SK-N-SH (cell line): Measurements from ENCODE around the gene SERINC1.

Experiments
- EZH2phosphoT487 ChIP-seq: fragments of 200-600 bp; sonication (generic); IDR thresholded peaks from 2 replicates; pipeline ENCODE4 v1.6.1; 2017; ENCODE audit warnings: low read depth, mixed run types, mild to moderate bottlenecking, antibody characterized with exemption, moderate library complexity, borderline replicate concordance
- FOXM1 ChIP-seq: IDR thresholded peaks from 2 replicates; pipeline ENCODE4 v1.4.0; 2012; ENCODE audit warnings: low read depth, mild to moderate bottlenecking
- JUND ChIP-seq: IDR thresholded peaks from 2 replicates; pipeline ENCODE4 v1.4.0; 2012
- MEF2A ChIP-seq: IDR thresholded peaks from 2 replicates; pipeline ENCODE4 v1.4.0; 2012; ENCODE audit warnings: low read depth, borderline replicate concordance
- RAD21 ChIP-seq: IDR thresholded peaks from 2 replicates; pipeline ENCODE4 v1.6.1; 2012; ENCODE audit warnings: mild to moderate bottlenecking, low read length
- SMC3 ChIP-seq: IDR thresholded peaks from 2 replicates; pipeline ENCODE4 v1.6.1; 2012; ENCODE audit warnings: low read depth, low read length, improper control_type of control experiment
- TEAD4 ChIP-seq: IDR thresholded peaks from 2 replicates; pipeline ENCODE4 v1.4.0; 2012; ENCODE audit warnings: mild to moderate bottlenecking, borderline replicate concordance; ENCODE audit not compliant: insufficient read depth
- TF ChIP-seq, protein P1 (sequence below): IDR thresholded peaks from 2 replicates; pipeline ENCODE4; 2012
- TF ChIP-seq, protein P2 (sequence below): fragments of 150-350 bp; IDR thresholded peaks from 2 replicates; pipeline ENCODE4 v1.6.1; 2017; ENCODE audit warnings: antibody characterized with exemption, low read length, low read depth, borderline replicate concordance
- TF ChIP-seq, protein P3 (sequence below): fragments of 200-600 bp; sonication (generic); IDR thresholded peaks from 2 replicates; pipeline ENCODE4 v1.6.1; 2017; ENCODE audit warnings: antibody characterized with exemption, mild to moderate bottlenecking, moderate library complexity
- TF ChIP-seq, protein P4 (sequence below): IDR thresholded peaks from 2 replicates; pipeline ENCODE4 v1.6.1; 2012; ENCODE audit warnings: mild to moderate bottlenecking, low read depth, low read length, moderate library complexity

DNA sequence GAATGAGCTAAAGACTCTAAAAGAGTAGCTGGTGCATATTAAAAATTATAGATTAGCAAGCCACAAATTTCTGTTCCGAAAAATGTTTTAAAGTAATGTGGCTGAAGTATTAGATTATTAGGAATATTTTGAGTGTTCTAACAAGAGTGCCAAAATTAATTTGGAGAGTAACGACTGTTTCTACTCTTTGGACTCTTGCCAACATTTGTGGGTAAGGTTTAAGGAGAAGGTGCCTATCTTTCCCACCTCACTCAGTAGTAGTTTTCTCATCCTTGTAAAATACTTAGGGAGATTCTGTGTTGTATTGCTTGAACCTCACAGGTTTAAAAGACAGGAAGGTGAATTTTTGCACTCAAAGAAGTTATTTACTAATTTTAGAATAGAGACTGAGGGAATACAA, 67.2 kb downstream of the SERINC1 start:
- TF ChIP-seq, protein P1, sequence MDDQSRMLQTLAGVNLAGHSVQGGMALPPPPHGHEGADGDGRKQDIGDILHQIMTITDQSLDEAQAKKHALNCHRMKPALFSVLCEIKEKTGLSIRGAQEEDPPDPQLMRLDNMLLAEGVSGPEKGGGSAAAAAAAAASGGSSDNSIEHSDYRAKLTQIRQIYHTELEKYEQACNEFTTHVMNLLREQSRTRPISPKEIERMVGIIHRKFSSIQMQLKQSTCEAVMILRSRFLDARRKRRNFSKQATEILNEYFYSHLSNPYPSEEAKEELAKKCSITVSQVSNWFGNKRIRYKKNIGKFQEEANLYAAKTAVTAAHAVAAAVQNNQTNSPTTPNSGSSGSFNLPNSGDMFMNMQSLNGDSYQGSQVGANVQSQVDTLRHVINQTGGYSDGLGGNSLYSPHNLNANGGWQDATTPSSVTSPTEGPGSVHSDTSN: no peak
- TF ChIP-seq FOXM1 (no peak), MEF2A (no peak), SMC3 (no peak), EZH2phosphoT487 (no peak), JUND (no peak), TEAD4 (no peak), RAD21 (no peak)
- TF ChIP-seq, protein P2, sequence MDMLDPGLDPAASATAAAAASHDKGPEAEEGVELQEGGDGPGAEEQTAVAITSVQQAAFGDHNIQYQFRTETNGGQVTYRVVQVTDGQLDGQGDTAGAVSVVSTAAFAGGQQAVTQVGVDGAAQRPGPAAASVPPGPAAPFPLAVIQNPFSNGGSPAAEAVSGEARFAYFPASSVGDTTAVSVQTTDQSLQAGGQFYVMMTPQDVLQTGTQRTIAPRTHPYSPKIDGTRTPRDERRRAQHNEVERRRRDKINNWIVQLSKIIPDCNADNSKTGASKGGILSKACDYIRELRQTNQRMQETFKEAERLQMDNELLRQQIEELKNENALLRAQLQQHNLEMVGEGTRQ: no peak
- TF ChIP-seq, protein P3, sequence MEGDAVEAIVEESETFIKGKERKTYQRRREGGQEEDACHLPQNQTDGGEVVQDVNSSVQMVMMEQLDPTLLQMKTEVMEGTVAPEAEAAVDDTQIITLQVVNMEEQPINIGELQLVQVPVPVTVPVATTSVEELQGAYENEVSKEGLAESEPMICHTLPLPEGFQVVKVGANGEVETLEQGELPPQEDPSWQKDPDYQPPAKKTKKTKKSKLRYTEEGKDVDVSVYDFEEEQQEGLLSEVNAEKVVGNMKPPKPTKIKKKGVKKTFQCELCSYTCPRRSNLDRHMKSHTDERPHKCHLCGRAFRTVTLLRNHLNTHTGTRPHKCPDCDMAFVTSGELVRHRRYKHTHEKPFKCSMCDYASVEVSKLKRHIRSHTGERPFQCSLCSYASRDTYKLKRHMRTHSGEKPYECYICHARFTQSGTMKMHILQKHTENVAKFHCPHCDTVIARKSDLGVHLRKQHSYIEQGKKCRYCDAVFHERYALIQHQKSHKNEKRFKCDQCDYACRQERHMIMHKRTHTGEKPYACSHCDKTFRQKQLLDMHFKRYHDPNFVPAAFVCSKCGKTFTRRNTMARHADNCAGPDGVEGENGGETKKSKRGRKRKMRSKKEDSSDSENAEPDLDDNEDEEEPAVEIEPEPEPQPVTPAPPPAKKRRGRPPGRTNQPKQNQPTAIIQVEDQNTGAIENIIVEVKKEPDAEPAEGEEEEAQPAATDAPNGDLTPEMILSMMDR: no peak
- TF ChIP-seq, protein P4, sequence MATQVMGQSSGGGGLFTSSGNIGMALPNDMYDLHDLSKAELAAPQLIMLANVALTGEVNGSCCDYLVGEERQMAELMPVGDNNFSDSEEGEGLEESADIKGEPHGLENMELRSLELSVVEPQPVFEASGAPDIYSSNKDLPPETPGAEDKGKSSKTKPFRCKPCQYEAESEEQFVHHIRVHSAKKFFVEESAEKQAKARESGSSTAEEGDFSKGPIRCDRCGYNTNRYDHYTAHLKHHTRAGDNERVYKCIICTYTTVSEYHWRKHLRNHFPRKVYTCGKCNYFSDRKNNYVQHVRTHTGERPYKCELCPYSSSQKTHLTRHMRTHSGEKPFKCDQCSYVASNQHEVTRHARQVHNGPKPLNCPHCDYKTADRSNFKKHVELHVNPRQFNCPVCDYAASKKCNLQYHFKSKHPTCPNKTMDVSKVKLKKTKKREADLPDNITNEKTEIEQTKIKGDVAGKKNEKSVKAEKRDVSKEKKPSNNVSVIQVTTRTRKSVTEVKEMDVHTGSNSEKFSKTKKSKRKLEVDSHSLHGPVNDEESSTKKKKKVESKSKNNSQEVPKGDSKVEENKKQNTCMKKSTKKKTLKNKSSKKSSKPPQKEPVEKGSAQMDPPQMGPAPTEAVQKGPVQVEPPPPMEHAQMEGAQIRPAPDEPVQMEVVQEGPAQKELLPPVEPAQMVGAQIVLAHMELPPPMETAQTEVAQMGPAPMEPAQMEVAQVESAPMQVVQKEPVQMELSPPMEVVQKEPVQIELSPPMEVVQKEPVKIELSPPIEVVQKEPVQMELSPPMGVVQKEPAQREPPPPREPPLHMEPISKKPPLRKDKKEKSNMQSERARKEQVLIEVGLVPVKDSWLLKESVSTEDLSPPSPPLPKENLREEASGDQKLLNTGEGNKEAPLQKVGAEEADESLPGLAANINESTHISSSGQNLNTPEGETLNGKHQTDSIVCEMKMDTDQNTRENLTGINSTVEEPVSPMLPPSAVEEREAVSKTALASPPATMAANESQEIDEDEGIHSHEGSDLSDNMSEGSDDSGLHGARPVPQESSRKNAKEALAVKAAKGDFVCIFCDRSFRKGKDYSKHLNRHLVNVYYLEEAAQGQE: no peak
